Stimulated activated CD4-positive, alpha-beta T cell treated with anti-CD3 and anti-CD28 coated beads, Interleukin-4, amount 100 ng/mL, for 48 hours (primary cell): Measurements from ENCODE around the gene HAL.

ENCODE experiments used
- DNase-seq, 2 donors: peaks; one replicate each; pipeline ENCODE4 v3.0.0-alpha.2; 2020; ENCODE audit warnings: low read depth in 2 of 2

HAL gene

DNA sequence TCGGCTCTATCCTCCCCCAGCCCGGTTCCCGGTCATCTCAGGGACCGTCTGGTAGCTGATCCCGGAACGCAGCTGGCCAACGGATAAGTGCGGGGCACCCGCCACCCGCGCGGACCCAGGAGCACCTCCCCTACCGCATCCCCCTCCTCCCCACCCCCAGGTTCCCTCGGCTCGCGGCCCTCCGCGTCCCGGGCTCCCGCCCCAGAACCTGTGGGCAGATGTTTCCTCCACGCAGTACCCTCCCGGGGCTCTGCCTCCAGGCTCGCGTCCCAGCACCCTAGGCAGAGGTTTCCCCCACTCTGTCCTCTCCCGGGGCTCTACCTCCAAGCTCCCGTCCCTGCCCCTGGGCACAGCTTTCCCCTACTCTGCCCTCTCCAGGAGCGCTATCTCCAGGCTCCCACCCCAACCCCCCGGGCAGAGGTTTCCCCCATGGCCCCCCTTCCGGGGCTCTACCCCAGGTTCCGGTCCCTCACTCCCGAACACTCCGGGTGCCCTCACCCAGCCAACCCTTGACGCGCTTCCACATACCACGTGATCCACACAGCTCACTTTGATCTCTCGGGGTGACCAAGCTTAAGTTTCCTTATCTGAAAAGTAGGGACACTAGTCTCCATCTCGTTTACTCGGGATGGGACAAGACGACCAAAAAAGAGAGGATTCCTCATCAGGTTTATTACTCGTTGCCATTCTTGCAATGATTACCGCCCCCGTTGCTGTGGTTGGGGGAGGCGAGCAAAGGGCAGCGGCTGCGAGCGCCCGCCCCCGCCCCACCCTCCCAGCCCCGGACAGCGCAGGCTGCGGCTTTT lies 53.4 kb downstream of the HAL start, which contains the start of gene CCDC38:
Gene CCDC38, minus strand, starts transcription at position 91 of the 806 bp plus-strand sequence. CDS start 6,105 bp downstream, outside the sequence.
- peak; percentile 69 to 84 for DNase-seq

DNA sequence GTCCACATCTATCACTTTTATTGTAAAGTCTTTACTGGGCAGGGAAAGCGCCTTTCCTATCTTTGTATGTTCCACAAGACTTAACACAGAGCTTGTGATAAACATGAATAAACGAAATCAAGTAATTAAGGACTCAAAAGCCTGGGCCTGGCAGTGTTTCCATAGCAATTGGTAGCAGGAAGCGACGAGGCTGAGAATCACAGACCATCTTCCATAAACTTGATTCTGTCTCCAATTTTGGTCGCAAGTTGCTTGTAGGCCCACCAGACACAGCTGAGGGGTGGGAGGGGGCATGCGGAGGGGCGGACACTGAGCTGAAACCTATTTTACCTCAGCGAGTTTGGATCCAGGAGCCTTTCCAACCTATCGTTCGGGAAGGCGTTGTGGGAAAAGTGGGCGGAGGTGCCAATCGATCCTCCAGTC lies 54.0 kb downstream of the HAL start:
- DNase-seq: no peak

DNA sequence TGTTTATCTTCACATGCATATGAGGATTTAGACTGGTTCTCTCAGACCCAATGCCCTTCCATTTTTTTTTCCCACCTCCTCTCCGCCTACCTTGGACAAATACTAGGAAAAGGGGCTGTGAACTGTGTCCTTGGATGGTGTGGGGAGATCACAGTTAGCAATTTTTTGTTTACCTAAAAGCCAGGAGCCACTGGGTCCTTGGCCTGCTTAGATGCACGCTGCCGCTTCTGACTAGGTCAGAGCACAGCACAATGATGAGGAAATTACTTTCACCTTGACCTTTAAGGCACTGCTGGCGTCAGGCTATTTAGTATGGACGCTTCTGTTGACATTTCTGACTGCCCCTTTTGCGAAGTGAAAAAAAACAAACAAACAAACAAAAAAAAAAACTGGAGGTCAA lies 55.6 kb downstream of the HAL start:
- no peak for DNase-seq
